GM12872 (cell line): ENCODE data around the gene HGD.

Source experiments
- CTCF ChIP-seq: IDR thresholded peaks from 3 replicates; pipeline ENCODE4 v1.5.1; 2011; ENCODE audit warnings: low read depth, mild to moderate bottlenecking, low read length, moderate library complexity; ENCODE audit not compliant: insufficient read depth

Gene HGD

GRCh38 chr3:120652896-120653545, 29.0 kb downstream of the HGD start:
- TF ChIP-seq CTCF: no peak

GRCh38 chr3:120652281-120652680, 29.8 kb downstream of the HGD start:
- TF ChIP-seq CTCF: no peak

- TF ChIP-seq CTCF: no peak
Measured at GRCh38 chr3:120650311-120650710, 31.7 kb downstream of the HGD start.

- TF ChIP-seq CTCF: no peak
Measured at GRCh38 chr3:120649830-120650233, 32.2 kb downstream of the HGD start.

- no peak for TF ChIP-seq CTCF
Measured at GRCh38 chr3:120648290-120648689, 33.7 kb downstream of the HGD start.

GRCh38 chr3:120646771-120647432, 35.1 kb downstream of the HGD start:
- TF ChIP-seq CTCF: no peak

GRCh38 chr3:120645083-120645845, 36.8 kb downstream of the HGD start:
- TF ChIP-seq CTCF: no peak
